OCI-LY7 (cell line): ENCODE measurements around the gene GLDN.

Experiments used
- CTCF ChIP-seq: fragments of 200-600 bp; sonication (generic); conservative IDR thresholded peaks from 2 replicates; pipeline ENCODE4 v1.5.1; 2014; ENCODE audit warnings: mild to moderate bottlenecking, antibody characterized with exemption, low read length, moderate library complexity, mixed read lengths
- EZH2phosphoT487 ChIP-seq: fragments of 200-600 bp; sonication (generic); IDR thresholded peaks from 2 replicates; pipeline ENCODE4 v1.6.1; 2018; ENCODE audit warnings: low read depth, borderline replicate concordance, mild to moderate bottlenecking, mixed run types, antibody characterized with exemption, low read length, moderate library complexity, mixed read lengths

- TF ChIP-seq CTCF, result no peak
- no peak for TF ChIP-seq EZH2phosphoT487
Observed at GRCh38 chr15:51353976-51354375, 12.5 kb downstream of the GLDN start.
